ENCODE data around the gene GPHN.
"Not testable (repeated sequence)": the region's sequence is repeated elsewhere in the genome, so short reads cannot be mapped to it uniquely, and the experiment has no call there.

Gene GPHN

DNA sequence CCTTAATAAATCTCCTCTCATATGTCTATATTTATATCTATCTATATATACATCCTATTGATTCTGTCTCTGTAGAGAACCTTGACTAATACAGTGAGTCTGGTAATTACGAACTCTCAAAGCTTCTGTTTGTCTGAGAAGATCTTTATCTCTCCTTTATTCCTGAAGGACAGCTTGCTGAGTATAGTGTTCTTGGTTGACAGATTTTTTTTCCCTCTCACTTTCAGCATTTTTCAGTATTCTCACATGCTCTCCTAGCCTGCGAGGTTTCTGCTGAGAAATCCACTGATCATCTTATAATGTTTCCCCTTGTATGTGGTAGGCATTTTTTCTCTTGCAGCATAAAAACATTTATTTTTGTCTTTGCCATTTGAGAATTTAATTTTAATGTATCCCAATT lies 67.1 kb downstream of the GPHN start:
- TF ChIP-seq, protein P1, sequence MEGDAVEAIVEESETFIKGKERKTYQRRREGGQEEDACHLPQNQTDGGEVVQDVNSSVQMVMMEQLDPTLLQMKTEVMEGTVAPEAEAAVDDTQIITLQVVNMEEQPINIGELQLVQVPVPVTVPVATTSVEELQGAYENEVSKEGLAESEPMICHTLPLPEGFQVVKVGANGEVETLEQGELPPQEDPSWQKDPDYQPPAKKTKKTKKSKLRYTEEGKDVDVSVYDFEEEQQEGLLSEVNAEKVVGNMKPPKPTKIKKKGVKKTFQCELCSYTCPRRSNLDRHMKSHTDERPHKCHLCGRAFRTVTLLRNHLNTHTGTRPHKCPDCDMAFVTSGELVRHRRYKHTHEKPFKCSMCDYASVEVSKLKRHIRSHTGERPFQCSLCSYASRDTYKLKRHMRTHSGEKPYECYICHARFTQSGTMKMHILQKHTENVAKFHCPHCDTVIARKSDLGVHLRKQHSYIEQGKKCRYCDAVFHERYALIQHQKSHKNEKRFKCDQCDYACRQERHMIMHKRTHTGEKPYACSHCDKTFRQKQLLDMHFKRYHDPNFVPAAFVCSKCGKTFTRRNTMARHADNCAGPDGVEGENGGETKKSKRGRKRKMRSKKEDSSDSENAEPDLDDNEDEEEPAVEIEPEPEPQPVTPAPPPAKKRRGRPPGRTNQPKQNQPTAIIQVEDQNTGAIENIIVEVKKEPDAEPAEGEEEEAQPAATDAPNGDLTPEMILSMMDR (IDR thresholded peaks at IDR 0.05) = no peak
- H2AFZ ChIP-seq = no peak overlapping the region
- H3K9me3 ChIP-seq (ENCODE audit: control insufficient read depth, low read length) = no peaks in the 10 kb centered on the region
- no peak overlapping the region for H3K4me2 ChIP-seq (ENCODE audit: low read length)
- H3K9ac ChIP-seq = no peak overlapping the region
- H3K27me3 ChIP-seq (ENCODE audit: control insufficient read depth, insufficient read depth, low read length) = no peaks in the 10 kb centered on the region
- H3K4me1 ChIP-seq = no peaks in the 10 kb centered on the region
- H3K4me3 ChIP-seq (ENCODE audit: low read depth, low read length) = no peak overlapping the region
- peaks cover 21% of the 10 kb centered on the region for H3K79me2 ChIP-seq
- H3K27ac ChIP-seq = no peak overlapping the region
- no peaks in the 10 kb centered on the region for H3K36me3 ChIP-seq (ENCODE audit: control insufficient read depth, insufficient read depth, low read length)

GRCh38 chr14:66575939-66576338 lies 68.0 kb downstream of the GPHN start:
- Histone ChIP-seq H3K36me3 (ENCODE audit: control insufficient read depth, insufficient read depth, low read length) (no peaks in the 10 kb centered on the region), H3K9me3 (ENCODE audit: control insufficient read depth, low read length) (no peaks in the 10 kb centered on the region), H3K27me3 (ENCODE audit: control insufficient read depth, insufficient read depth, low read length) (no peaks in the 10 kb centered on the region), H3K27ac (no peak overlapping the region), H3K4me2 (ENCODE audit: low read length) (no peak overlapping the region), H3K9ac (no peak overlapping the region), H3K4me1 (no peaks in the 10 kb centered on the region), H3K4me3 (ENCODE audit: low read depth, low read length) (no peak overlapping the region), H3K79me2 (peaks cover 28% of the 10 kb centered on the region), H2AFZ (no peak overlapping the region)
- TF ChIP-seq, protein P1 (IDR thresholded peaks at IDR 0.05) = no peak

DNA sequence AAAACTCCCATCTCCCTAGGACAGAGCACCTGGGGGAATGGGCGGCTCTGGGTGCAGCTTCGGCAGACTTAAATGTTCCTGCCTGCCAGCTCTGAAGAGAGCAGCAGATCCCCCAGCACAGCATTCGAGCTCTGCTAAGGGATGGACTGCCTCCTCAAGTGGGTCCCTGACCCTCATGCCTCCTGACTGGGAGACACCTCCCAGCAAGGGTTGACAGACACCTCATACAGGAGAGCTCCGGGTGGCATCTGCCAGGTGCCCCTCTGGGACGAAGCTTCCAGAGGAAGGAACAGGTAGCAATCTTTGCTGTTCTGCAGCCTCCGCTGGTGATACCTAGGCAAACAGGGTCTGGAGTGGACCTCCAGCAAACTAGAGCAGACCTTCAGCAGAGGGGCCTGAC lies 79.8 kb downstream of the GPHN start:
- H3K9ac ChIP-seq; H3K27me3 ChIP-seq (ENCODE audit: control insufficient read depth, insufficient read depth, low read length); H3K9me3 ChIP-seq (ENCODE audit: control insufficient read depth, low read length); H3K27ac ChIP-seq; H3K4me2 ChIP-seq (ENCODE audit: low read length); H3K4me1 ChIP-seq; H2AFZ ChIP-seq; H3K79me2 ChIP-seq; H3K36me3 ChIP-seq (ENCODE audit: control insufficient read depth, insufficient read depth, low read length); H3K4me3 ChIP-seq (ENCODE audit: low read depth, low read length): not testable (repeated sequence)

- no peak overlapping the region for H3K4me2 ChIP-seq (ENCODE audit: low read length)
- no peaks in the 10 kb centered on the region for H3K27me3 ChIP-seq (ENCODE audit: control insufficient read depth, insufficient read depth, low read length)
- no peaks in the 10 kb centered on the region for H3K36me3 ChIP-seq (ENCODE audit: control insufficient read depth, insufficient read depth, low read length)
- H2AFZ ChIP-seq = no peak overlapping the region
- TF ChIP-seq, protein P1 (IDR thresholded peaks at IDR 0.05) = no peak
- H3K4me3 ChIP-seq (ENCODE audit: low read depth, low read length) = no peak overlapping the region
- no peaks in the 10 kb centered on the region for H3K4me1 ChIP-seq
- peaks cover 4% of the 10 kb centered on the region for H3K79me2 ChIP-seq
- H3K27ac ChIP-seq = no peak overlapping the region
- H3K9ac ChIP-seq = no peak overlapping the region
- no peaks in the 10 kb centered on the region for H3K9me3 ChIP-seq (ENCODE audit: control insufficient read depth, low read length)
Observed at GRCh38 chr14:66595394-66595793, 87.4 kb downstream of the GPHN start.

DNA sequence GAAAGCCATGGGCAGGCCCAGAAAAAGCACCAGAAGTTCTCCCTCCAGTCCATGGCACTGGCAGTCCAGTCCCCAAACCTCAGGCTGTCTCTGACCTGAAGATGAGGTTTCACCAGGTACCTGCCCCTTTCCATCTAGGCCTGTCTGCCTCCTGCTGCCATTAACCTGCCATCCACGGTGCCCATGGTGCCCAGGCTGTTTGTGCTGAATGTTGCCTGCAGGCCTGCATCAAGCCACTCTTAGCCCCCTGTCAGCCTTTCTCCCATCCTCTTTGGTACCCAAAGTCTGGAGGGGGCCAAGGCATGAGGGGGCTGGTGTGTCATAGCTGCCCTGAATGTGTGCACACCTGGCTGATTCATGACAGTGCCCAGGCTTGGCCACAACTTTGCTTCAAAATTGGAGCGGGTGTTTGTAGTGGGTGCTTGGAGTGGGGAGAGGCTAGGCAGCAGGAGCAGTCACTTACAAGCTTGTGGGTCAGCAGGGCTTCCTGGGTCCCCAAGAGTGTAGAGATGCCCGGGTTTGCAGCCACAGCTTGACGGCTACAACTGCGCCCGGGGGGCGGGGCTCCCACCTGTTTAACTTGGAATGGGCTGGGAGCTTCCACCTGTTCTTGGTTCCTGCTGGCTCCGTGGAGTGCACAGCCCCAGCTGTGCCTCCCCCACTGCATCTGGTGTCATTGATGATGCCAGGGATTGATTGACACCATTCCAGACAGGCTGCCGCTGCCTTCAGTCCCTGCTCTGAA lies 88.5 kb downstream of the GPHN start:
- TF ChIP-seq, protein P1 (IDR thresholded peaks at IDR 0.05) = no peak
- Histone ChIP-seq H2AFZ (no peak overlapping the region), H3K4me2 (ENCODE audit: low read length) (no peak overlapping the region), H3K4me3 (ENCODE audit: low read depth, low read length) (no peak overlapping the region), H3K4me1 (no peaks in the 10 kb centered on the region), H3K79me2 (peaks cover 4% of the 10 kb centered on the region), H3K9me3 (ENCODE audit: control insufficient read depth, low read length) (no peaks in the 10 kb centered on the region), H3K27ac (no peak overlapping the region), H3K36me3 (ENCODE audit: control insufficient read depth, insufficient read depth, low read length) (no peaks in the 10 kb centered on the region), H3K9ac (no peak overlapping the region), H3K27me3 (ENCODE audit: control insufficient read depth, insufficient read depth, low read length) (no peaks in the 10 kb centered on the region)
